Renal cortex interstitium (tissue), 11 donors: ENCODE measurements around the gene AIF1L. TPM values are rescaled to one million over a fixed set of nuclear protein-coding genes. Genes with fewer than 3 reads are reported as not detected.
A peak's percentile ranks its signal among the peaks of the same experiment; 100 is the strongest.
"Not testable (repeated sequence)": the region's sequence is repeated elsewhere in the genome, so short reads cannot be mapped to it uniquely, and the experiment has no call there.

ENCODE experiments used
- DNase-seq, 11 donors: peaks; one replicate each; pipeline ENCODE4 v3.0.0-alpha.2; 2013; ENCODE audit warnings: low read depth in 9 of 11, low spot score in 4 of 11; ENCODE audit errors: extremely low read depth in 1 of 11
- polyA plus RNA-seq, 3 donors: library from polyadenylated mRNA; unstranded; fragments of 120-200 nt; gene quantifications; one replicate each; pipeline ENCODE4 v1.2.1, GENCODE V29; 2013; ENCODE audit not compliant: insufficient read length in 3 of 3

The AIF1L gene
- polyA plus RNA-seq, 3 donors, result 322 to 395 (median 383) TPM

- DNase-seq, result peak in 1 of 11 donors; percentile 71
These were observed 15.0 kb downstream of the AIF1L start for GRCh38 chr9:131111186-131111853.

GRCh38 chr9:131111854-131112311 is 15.6 kb downstream of the AIF1L start:
- no peak for DNase-seq

DNA sequence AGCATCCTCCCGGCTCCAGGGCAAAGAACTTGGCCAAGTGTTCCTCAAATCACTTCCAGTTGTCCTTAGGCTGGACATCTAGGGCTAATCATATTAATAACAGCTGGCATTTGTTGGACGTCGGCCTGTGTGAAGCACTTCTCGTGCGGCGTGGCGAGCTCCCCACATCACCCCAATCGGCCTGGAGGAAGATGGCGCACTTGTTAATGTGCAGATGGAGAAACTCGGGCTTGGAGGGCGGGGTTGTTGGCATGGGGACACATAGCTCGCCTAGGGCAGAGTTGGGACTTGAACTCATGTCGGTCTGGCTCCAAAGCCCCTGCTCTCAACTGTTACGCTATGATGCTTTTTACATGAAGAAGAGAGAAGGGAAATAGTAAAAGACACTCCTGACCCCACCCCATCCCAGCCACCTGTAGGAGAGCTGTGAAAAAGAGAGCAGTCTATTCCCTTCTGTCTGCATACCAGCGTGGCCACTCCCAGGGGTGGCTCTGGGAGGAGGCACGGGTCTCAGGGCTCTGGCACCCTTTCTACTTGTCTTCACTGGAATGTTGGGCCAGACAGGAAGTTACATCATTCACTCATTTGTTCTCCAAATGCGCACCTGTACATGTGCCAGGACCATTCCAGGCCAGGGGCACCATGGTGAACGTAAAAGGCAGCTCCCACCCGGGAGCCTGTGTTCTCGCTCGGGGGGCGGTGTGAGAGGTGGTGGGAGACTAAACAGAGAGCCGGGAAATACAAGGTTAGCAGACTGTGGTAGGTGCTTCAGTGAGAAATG is 16.2 kb downstream of the AIF1L start:
- no peak for DNase-seq

DNA sequence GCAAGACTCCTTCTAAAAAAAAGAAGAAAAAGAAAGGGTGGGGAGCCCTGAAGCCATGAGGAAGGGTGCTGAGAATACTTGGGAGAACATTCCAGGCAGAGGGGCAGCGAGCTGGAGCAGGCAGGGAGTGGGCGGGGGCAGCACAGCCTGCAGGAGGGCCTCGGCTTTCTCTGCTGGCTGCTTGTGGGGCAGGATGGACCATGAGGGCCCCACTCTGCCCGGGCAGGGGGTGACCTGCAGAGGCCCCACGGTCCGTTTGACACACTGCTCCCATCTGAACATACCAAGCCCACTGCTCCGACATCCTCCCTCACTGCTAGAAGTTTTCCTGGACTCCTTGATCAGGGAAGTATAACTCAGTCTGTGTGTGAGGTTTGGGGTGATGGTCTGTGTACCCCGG is 17.3 kb downstream of the AIF1L start:
- DNase-seq, result no peak

- DNase-seq, result no peak
These were observed 17.8 kb downstream of the AIF1L start for GRCh38 chr9:131114084-131114535.

GRCh38 chr9:131115360-131115742 is 19.0 kb downstream of the AIF1L start:
- not testable (repeated sequence) for DNase-seq

GRCh38 chr9:131116281-131117120 is 20.2 kb downstream of the AIF1L start:
- DNase-seq, result no peak

GRCh38 chr9:131117121-131117761 is 20.9 kb downstream of the AIF1L start:
- no peak for DNase-seq

- no peak for DNase-seq
These were observed 21.4 kb downstream of the AIF1L start for GRCh38 chr9:131117762-131118145.

GRCh38 chr9:131119600-131119999 is 23.3 kb downstream of the AIF1L start:
- DNase-seq, result no peak

- no peak for DNase-seq
These were observed 24.4 kb downstream of the AIF1L start for GRCh38 chr9:131120620-131121228.

DNA sequence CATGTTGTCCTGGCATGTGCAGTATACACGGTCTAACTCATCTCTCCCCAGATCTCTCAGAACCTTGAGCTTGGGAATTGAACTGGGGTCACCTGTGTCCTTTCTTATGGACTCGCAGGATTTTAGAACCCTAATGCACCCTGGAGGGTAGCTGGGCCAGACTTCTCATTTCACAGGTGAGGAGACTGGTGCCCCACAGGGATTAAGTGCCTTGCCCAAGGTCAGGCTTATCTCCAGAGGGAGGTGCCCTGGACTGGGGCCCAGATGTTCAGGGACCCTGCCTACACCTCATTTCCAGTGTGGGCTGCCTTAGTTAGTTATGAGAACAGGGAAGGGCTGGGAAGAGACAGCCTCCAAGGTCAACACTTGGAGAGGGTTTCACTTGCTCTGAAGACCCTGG is 25.0 kb downstream of the AIF1L start:
- no peak for DNase-seq

DNA sequence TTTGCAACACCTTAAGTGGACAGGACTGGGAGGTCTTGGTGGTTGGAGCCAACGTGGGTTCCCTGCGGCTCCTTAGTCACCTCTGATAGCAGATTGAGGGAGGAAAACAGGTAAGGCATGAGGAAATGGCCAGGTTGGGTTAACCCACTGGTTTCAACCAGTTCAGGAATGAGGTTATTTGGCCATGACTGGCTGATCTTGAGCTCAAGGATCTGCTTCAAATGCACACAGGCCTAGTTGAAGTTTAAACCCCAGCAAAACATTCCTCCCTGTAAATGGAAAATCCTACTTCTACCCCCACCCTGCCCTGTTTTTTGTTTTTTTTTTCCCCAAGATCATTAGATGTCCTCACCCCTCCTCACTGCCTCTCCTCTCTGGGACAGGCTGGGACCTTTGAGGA is 25.8 kb downstream of the AIF1L start:
- DNase-seq, result peak in 1 of 11 donors; percentile 66

GRCh38 chr9:131125038-131125287 is 28.6 kb downstream of the AIF1L start:
- DNase-seq, result no peak

DNA sequence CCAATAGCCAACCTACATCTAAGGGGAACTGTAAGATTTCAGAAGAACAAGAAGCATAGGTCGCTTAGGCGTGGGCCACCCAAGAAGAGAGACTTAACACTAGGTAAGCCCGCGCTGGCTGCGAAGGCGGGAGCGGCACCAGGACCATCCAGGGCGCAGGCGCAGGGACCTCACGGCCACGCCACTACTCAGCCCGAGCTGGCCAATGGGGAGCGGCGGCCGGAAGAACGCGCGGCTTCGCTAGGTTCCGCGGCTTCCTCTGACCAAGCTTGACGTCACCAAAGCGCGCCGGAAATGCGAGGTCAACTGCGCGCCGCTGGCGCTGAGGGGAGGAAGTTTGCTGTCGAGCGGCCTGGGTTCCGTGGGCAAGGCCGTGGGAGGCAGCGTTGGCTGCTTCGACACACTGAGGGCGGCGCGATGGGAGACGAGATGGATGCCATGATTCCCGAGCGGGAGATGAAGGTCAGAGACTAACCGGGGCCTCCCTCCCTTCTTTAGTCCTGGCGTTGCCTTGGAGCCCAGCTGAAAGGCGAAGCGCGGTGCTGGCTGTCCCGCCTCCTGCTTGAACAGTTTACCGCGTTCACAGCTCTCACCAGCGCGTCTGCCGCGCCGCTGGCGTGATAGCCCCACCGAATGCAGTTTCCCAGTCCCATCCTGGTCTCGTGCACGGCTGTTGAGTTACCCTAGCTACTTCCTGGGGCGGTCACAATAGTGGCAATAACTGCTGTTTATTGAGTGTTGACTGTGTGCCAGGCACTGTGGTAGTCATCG is 29.1 kb downstream of the AIF1L start, which contains the start of gene NUP214:
Gene NUP214, plus strand, starts transcription at position 299 of the 771 bp plus-strand sequence. Its CDS starts 119 bp downstream, at position 418.
- peak; percentile 97 to 100 (median 98) for DNase-seq

DNA sequence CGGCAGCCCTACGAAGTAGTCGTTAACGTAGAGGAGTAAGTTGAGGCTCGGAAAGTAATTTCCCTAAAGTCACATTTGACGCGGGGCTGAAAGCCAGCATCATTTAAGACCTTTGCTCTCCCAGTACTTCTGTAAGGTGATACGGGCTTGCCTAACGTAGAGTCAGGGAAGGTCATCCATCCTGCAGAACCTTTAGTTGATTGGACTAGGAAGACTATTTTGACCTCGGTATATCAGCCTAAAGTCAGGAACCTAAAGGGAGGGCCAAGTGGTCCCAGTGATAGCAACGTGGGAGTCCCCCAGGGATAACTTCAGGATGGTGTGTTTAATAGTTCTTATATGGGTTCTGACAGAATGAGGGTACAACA is 29.7 kb downstream of the AIF1L start:
- no peak for DNase-seq

GRCh38 chr9:131129183-131129582 is 32.9 kb downstream of the AIF1L start:
- DNase-seq, result no peak

- no peak for DNase-seq
These were observed 42.3 kb downstream of the AIF1L start for GRCh38 chr9:131138676-131139075.
